GM18499 (cell line): ENCODE data around the gene SULT1C2.
"Not testable (repeated sequence)": the region's sequence is repeated elsewhere in the genome, so short reads cannot be mapped to it uniquely, and the experiment has no call there.

Experiments used
- ATAC-seq: cut with Tn5 transposase; IDR thresholded peaks from one replicate; pipeline ENCODE4 v1.9.1; 2021; ENCODE audit warnings: moderate number of reproducible peaks; ENCODE audit not compliant: insufficient read depth, unreplicated experiment

The SULT1C2 gene

DNA sequence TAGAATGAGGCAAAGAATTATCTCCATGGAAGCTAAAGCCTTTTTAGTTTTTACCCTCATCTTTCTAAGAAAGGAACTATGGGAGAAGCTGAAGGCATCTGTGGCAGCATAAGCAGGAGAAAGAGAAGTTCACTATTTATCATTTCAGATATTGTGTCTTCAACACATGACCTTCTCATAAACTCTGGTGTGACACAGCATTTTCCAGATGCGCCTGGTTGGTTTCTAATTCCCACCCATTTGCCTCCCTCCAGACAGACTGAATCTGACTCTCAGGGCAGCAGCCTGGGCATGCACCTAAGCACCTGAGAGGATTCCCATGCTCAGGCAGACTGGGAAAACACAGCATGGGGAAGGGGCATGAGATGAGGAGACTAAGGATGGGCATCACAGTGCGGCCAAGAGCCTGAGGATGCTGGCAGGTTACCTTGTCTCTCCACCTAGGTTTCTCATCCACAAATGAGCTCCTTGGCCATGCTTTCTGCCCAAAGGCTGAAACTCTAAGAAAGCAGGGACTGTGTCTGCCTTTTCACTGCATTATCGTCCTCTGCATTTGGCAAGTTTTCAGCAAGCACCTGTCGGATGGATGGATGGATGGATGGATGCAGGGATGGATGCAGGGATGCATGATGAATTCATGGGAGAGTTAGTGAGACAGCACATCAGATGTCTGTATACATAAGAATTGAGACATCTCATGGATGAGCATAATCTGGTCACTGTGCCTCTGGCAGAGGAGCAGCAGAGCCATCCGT, 60.3 kb downstream of the SULT1C2 start:
- no peak for ATAC-seq

DNA sequence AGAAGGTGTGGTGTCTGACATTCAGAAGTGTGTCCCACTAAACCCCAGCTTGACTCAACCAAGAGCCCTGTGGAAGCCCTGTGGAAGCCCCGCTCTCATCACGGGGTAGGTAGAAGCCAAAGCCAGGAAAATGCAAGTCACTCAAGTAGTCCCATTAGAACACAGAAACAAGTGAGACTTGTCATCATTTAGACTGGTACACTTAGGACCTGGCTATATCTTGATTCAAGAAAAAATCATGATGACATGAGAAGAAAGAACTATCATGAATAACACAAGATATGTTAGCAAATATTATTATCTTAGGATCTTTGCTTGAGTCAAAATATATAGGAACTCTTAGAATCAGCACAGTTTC, 60.9 kb downstream of the SULT1C2 start:
- no peak for ATAC-seq

GRCh38 chr2:108351889-108352288, 63.2 kb downstream of the SULT1C2 start:
- no peak for ATAC-seq

GRCh38 chr2:108354136-108354535, 65.4 kb downstream of the SULT1C2 start:
- no peak for ATAC-seq

DNA sequence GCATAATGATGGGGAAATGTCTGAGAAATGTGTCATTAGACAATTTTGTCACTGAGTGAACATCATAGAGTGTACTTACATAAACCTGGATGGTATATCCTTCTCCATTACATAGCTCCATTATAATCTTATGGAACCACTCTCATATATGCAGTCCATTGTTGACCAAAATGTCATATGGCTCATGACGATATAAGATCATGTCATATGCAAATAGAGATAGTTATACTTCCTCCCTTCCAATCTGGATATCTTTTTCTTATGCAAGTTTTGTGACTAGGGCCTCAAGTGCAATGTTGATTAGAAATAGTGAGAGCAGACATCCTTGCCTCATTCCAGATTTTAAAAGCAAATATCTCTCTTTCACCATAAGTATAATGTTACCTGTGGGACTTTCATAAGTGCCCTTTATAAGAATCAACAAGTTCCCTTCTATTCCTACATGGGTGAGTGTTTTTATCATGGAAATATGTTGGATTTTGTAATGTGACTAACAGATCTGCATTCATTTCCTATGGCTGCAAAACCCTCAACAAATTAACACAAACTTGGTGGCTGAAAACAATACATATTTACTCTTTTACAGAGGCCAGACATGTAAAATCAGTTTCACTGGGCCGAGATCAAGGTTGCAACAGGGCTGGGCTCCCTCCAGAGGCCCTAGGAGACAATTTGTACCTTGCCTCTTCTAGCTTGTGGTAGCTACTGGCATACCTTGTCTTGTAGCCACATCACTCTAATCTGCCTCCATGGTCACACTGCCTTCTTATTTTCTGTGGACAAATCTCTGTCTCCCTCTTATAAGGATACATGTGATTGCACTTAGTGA, 67.4 kb downstream of the SULT1C2 start:
- ATAC-seq, result no peak

- not testable (repeated sequence) for ATAC-seq
These were observed 70.6 kb downstream of the SULT1C2 start for GRCh38 chr2:108359336-108359735.
